GM21825 (cell line): ENCODE results near the gene ANKUB1.
A peak's percentile ranks its signal among the peaks of the same experiment; 100 is the strongest.

Experiments
- ATAC-seq: cut with Tn5 transposase; IDR thresholded peaks from one replicate; pipeline ENCODE4 v1.9.1; 2021; ENCODE audit warnings: mild to moderate bottlenecking, moderate library complexity; ENCODE audit not compliant: unreplicated experiment

The ANKUB1 gene

DNA sequence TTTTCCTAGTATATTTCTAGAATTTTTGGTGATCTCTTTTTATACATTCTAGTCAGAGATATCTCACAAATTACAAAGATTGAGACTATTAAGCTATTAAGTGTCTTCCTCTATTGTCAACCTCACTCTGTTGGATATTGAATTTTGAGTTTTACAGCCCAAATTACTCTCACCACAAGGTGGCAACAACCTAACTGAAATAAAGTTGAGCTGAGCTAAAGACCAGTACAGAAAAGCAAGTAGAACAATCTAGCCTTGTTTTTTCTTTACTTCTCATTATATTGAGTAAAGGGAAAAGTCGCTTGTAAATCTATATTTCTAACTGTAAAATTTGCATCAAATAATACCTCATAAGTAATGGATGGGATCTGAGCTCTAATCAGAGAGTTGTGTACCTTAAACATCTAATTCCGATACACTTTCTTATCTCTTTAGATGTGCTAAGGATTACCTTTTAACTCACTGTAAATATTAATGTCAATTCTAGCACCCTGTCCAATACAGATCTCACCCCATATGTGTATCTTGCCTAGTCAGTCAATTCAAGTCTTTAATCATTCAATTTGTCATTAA is 26.5 kb downstream of the ANKUB1 start:
- no peak for ATAC-seq

DNA sequence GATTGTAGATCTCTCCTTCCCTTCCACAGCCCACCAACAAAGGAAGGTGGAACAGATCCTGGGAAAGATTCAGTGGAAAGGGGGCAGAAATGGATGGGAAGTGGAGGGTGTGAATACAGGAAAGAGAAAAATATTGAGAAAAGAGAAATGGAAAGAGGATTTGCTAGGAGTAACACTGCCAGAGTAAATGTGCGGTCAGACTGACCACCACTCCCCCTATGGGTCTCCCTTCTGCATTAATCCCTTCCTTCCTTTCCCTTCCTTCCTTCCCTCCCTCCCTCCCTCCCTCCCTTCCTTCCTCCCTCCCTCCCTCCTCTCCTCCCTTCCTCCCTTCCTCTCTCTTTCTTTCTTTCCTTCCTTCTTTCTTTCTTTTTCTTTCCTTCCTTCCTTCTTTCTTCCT is 28.1 kb downstream of the ANKUB1 start:
- no peak for ATAC-seq

DNA sequence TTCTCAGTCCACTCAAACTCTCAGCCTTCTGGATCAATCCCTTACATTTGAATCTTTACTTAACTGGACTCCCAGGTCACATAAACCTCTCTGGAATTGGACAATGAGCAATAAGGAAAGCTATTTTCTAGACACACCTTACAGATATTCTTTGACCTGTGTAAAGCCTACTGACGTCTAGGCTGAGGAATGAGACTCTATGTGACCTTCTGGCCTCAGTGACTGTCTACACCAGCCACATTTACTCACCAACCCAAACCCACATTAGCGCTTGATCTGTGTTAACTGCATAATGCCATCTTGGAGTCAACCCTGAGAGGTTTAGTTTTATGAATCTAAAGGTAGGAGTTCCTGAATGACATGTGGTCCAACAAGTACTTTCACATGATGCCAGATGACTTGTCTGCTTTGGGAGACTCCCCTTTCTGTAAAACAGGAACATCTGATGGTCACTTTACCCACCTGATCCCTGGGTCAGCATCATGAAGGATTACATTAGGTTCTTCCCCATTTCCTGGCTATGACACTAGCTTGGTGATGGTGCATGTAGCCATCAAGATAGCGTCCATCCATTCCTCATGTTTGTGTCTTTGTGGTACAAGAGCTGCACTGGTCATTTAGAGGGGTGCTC is 28.7 kb downstream of the ANKUB1 start:
- no peak for ATAC-seq

DNA sequence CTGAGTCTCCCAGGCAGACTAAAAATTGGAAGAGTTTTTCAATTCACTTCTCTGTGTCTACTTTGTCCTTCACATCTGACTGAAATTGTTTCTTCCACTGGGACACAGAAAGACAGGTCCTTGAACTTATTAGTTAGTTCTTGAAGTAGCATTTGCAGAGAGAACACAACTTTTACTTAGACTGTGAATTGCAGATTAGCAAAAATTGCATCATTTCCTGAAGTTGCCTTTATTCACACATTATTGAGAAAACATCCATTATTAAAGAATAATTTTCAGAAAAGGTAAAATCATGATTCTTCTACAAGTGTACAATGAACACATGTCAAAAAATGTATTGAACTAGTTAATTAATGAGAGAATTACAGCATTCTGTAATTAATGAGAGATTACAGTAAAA is 38.6 kb downstream of the ANKUB1 start:
- no peak for ATAC-seq

DNA sequence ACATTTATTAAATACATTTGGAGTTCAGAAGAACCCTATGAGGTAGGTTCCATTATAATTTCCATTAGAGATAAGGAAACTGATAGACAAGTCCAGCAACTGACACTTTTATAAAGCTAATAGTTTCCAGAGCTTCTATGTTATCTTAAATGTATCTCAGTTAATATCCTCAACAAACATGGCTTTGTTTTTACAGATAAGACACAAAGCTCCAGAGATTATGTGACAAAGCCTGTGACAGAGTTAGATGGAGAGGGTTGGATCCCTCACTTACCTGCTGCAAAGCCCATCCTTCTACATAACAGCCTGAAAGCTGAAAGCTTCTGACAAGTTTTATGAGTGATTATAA is 39.6 kb downstream of the ANKUB1 start:
- peak; percentile 4 for ATAC-seq

DNA sequence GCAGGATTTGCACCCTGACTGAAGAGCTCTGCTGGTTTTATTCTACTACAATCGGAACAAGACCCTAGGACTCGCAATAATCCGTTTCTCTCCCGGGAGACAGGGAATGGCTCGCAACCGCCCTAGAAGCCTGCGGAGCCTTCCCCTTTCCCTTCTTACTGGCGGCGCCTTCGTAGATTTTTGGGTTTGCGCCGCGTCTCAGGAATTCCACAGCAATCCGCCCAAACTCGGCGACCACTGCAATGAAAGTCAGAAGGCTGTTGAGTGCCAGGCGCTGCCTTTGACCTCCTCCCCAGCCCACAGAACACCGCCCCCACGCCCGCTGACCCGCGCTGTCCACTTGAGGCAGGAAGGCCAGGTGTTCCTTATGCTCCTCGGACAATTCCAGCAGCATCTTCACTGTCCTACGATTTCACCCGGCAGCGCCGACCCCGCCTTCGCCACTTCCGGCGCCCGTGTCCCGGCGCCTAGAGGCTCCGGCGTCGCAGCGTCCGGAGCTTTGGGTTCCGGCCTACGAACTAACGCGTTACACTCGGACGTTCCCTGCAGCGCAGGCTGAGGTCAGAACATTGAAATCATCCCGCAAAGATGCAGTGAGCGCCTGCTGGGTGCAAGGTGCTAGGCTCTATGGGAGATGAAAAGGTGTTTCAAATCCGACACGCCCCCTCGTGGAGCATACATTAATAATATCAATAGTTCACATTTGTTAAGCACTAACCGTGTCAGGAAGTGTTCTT is 40.1 kb downstream of the ANKUB1 start, which contains the start of gene COMMD2:
COMMD2 (minus strand) TSS at position 439 of the 737 bp plus-strand sequence; CDS start at position 394, 45 bp downstream.
- ATAC-seq, result peak; percentile 98

DNA sequence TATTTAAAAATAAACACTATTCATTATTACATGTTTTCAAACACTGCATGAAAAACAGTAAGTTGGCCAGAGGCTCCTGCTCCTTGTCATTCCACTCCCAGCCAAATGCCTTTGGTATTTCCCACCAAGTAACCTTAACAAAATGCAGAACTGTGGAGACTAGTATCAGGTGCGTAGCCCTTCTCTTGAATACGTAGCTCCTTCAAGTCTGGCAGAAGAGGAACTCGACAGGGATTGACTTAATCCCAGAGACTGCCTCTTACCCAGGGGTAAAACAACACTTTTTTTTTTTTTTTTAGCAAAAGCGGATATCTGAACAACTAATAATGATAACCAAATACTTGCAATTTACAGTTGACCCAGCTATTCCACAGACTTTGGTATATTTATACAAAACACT is 40.8 kb downstream of the ANKUB1 start:
- ATAC-seq, result no peak

DNA sequence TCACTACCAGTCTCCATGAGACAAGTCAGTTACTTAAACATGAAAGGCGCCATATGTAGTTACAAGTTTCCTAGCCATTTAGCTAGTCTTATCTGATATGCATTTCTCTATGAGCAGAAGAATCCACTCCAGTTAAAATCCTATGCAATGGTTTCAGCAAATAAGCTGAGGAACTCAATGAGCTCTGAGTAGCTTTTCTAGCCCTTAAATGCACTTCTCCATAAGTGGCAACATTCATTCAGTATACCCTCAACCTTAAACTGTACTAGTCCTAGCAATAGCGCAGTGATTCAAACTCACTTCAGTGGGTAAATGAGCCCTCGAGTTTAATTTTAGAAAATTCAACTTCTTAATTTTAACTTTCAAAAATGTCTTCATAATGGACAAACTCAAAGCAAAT is 47.7 kb downstream of the ANKUB1 start:
- no peak for ATAC-seq

DNA sequence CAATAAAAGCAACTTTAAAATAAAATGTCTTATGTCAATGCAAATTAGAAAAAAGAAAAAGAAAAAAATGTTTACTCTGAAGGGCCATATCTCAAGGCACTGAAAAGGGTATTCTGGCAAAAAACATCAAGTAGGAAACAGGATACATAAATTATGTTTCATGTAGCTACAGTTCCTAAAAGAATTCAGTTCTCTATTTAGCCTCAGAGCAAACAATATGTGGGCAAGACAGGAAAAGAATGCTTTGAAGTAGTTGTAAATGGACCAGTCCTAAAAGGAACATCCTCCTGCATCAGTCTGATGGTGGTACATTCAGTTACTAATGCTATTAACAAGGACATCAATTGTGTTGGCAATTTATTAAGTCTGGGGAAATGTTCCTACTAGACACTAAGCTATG is 48.2 kb downstream of the ANKUB1 start:
- no peak for ATAC-seq

DNA sequence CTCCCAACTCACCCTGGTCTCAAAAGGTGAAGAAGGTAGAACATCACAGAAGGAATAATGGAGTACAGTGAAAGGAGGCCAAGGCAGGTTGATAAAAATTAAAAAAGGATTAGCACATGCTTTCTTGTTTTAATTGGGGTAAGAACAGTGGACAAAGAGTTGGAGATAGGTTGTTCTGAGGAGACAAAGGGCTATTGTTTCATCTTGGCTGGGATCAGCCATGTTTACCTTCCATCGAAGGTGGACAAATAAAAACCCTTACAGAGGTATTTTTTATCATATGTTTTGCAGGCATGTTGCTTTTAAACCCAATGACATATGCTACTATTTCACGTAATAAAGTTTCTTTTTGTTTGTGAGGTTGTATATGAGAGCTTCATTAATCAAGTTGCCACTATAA is 53.0 kb downstream of the ANKUB1 start:
- no peak for ATAC-seq

DNA sequence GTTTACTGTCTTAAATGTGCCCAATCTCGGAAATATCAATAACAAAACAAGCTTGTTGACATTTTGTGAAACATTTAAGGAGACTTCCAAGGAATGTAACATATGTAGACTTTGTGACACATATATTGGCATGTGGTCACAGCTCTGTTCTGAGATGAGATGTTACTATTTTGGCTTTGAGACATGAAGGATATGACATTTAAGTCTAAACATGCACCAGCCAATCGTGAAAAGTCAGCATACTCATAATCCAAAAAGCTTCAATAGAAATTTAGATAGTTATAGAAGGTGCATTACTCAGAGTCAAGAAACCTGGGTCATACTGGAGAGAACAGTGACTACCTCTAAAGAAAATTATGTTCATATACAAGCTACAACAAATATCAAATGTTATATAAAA is 53.5 kb downstream of the ANKUB1 start:
- ATAC-seq, result no peak

DNA sequence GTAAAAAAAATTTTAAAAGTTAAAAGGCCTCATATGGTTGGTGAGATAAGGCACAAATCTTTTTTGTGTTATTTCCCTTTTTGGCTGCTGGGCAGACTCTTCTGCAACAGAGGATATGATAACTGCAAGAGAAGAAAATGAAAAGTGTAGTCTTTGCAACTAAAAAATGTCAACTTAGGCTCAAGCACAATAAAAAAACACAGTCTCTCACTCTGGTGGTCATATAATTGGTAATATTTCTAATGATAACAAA is 55.5 kb downstream of the ANKUB1 start:
- ATAC-seq, result no peak

DNA sequence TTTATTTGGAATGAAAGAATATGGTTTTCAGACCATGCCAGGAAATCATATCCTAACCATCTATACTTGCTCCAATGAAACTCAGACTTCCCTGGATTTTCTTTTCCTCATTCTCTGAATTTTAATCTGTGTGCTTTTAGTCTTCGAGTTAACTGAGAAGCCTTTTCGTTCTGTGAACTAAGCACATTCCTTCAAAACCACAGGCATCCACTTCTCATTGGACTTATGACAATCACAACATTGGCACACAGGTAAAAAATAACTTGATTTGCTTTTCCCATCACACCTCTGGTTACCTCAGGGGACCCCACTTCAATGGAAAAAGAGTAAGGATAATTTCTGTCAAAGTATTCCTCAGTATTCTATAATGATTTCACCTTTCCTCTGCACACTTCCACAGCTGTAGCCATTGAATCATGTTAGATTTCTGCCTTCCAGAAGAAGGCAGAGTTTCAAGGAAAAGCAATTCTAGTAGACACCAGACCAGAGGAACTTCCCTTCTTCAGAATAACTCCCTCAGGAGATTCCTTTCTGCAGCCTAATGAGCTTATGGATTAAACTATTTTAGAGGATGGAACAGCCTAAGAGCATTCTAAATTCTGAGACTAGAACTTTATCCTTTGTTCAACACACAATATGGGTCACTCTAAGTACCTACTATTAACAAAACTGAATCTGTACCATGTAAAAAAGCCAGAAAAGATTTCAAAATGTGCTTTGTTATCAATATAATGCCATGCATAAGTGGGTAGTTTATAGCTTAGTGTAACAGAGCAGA is 56.0 kb downstream of the ANKUB1 start:
- ATAC-seq, result no peak

DNA sequence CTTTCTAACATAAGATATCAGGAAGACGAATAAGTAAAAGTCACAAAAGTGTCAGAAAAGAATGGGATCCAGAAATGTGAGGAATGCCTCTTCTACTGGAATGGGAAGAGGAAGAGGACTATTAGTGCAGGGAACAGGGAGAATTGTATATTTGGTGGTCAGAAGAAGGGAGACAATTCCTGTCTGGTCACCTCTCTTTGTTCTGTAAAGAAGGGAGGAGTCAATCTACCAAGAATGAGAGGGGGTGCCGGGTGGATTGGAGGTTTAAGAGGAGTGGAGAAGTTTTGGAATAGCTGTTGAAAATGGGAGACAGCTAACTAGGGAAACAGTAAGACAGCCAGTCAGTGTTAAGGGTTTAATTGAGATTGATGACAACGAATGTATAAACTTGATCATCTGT is 60.1 kb downstream of the ANKUB1 start:
- no peak for ATAC-seq

DNA sequence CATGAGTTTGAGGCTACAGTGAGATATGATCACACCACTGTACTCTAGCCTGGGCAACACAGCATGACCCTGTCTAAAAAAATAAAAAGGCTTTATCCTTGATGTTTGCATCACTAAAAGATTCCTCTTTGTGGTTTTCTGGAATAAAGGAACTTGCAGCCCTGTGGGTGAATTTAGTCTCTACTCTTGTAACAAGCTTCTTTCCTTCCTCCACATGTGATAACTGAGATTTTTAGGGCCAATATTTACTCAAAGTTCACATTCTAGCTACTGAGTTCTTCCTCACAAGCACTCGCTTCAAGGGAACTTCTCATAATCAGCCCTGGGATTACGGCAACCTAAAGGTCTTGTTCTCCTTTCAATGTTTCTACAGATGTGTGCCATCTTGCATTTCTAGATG is 64.7 kb downstream of the ANKUB1 start:
- ATAC-seq, result no peak

DNA sequence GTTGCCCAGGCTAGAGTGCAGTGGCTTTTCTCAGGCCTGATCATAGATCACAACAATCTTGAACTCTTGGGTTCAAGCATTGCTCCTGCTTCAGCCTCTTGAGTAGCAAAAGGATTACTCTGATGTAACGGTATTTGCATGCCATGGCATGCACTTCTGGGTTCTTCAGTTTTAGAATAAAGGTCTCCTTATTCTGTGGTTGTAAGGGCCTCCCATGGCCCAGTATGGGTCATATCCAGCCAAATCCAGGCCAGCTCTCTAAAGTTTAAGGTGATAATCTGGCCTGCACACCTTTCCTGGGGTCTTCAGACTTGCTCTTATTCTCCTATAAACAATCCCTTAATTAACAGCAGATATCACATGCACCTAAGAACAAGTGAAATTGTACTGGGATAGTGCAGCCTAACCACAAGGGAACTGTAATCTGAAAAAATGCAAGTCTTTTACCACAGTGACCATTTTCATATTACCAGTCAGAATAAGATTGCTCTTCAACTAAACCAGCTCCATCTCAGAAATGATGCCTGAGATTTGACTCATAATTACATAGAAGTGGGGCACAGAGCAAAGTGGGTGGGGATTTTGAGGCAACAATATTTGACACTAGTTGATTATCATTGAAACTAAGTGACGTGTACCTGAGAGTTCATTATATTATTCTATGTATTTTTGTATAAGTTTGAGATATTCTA is 65.5 kb downstream of the ANKUB1 start:
- no peak for ATAC-seq

DNA sequence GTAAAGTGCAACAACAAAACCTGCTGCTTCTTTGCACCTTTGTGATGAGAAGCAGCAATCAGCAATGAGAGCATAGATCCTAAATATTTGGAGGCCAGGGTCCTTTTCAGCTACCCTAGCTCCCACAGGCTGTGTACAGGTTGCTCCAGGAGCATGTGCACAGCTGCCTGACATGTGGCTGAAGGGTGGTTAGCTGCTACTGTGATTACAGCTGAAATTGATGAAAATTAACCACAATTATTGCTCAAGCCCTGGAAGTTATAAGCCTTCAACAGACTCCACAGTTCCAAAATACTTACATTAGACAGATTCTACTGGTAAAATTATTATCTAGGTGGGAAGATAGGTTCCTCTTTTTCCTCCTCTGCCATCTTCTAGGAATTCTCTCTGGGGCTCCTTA is 68.6 kb downstream of the ANKUB1 start:
- no peak for ATAC-seq

DNA sequence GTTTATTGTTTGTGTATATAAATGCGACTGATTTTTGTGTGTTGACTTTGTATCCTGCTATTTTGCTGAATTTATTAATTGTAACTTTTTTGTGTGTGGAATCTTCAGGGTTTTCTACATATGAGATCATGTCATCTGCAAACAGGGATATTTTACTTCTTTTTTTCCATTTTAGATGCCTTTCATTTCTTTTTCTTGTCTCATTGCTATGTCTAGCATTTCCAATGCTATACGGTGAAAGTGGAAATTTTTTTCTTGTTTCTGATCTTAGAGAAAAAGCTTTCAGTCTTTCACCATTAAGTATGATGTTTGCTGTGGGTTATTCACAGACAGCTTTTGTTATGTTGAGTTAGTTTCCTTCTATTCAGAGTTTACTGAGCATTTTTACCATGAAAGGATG is 71.4 kb downstream of the ANKUB1 start:
- ATAC-seq, result no peak

DNA sequence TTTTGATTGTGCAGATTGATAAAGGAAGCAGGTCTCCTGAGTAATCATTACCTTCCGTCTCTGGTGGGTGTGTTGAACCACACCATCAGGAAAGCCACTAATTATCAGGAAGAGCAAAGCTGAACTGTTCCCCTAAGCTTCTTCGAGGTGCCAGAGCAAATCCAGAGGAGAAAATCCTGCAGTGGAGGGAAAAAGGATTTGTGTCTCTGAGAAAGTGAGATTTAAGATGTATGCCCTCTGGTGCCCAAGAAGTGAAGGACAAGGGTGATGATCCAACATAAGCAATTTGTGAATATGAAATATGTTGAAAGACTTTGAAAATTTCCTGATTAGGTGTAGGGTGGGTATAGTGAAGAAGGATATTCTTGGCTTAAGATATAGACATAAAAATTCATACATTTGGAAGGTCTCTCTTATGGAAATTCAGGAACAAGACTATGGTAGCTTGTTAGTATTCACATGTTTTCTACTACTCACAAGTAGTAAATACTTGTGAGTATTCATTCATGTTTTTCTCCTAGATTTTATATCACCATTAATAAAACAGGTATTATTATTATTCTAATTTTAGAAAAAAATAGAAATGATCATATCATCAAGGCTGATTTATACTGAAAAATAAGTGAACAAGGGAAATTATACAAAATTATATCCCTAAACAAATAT is 74.8 kb downstream of the ANKUB1 start:
- ATAC-seq, result no peak

DNA sequence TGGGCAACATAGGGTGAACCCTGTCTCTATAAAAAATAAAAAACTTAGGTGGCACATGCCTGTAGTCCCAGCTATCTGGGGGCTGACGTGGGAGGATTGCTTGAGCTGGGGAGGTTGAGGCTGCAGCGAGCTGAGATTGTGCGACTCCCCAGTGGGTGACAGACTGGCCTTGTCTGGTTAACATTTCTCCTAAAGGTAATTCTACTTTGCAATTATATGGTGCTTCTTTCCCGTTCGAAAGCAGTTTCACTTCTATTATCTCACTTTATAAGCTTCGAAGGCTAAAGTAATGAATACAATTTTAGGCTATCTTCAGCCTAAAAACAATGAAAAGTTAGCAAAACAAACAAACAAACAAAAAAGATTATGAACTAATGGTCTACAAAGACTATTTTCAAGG is 75.4 kb downstream of the ANKUB1 start:
- ATAC-seq, result no peak

DNA sequence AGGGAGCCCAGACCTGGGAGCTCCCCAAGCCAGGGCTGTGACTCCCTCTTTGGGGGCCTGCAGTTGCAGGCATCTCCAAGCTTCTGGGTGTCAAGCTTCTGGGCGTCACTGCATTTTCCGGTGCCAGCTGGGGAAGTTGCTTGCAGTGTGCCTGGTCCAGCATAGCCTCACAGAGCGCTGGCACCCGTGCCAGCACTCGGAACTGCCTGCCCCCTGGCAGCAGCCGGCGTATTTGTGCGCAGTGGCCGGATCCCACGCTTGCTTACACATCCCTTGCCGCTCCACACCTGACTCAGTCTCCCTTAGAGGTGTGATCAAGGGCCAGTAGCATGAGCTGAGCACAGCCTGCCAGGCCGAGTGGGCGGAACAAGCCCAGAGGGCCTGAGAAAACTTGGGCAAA is 77.1 kb downstream of the ANKUB1 start:
- no peak for ATAC-seq
